KMS-11 (cell line): ENCODE measurements around the gene NOS3.

Experiments
- H2AFZ ChIP-seq: fragments of 200-600 bp; sonication (generic); 2 replicates; pipeline ENCODE4 v1.6.1; 2016; ENCODE audit warnings: antibody characterized with exemption, mixed run types, low read depth
- H3K27ac ChIP-seq: fragments of 200-600 bp; sonication (generic); 2 replicates; pipeline ENCODE4 v1.6.1; 2016; ENCODE audit warnings: mild to moderate bottlenecking, mixed run types
- H3K27me3 ChIP-seq: fragments of 200-600 bp; sonication (generic); 2 replicates; pipeline ENCODE4 v1.6.1; 2017; ENCODE audit warnings: mild to moderate bottlenecking, low read depth, mixed run types, moderate library complexity; ENCODE audit not compliant: insufficient read depth
- H3K36me3 ChIP-seq: fragments of 200-600 bp; sonication (generic); 2 replicates; pipeline ENCODE4 v1.6.1; 2017; ENCODE audit warnings: mild to moderate bottlenecking, mixed run types; ENCODE audit not compliant: insufficient read depth
- H3K4me1 ChIP-seq: fragments of 200-600 bp; sonication (generic); 2 replicates; pipeline ENCODE4 v1.6.1; 2016; ENCODE audit warnings: mild to moderate bottlenecking, low read depth, mixed run types; ENCODE audit not compliant: poor library complexity, severe bottlenecking
- H3K4me2 ChIP-seq: fragments of 200-600 bp; sonication (generic); 2 replicates; pipeline ENCODE4 v1.7.0; 2016; ENCODE audit warnings: mild to moderate bottlenecking, mixed run types
- H3K4me3 ChIP-seq: fragments of 200-600 bp; sonication (generic); IDR thresholded peaks from 2 replicates; pipeline ENCODE4 v1.6.1; 2017; ENCODE audit warnings: low read depth, low read length, mixed read lengths; ENCODE audit not compliant: insufficient read depth
- H3K79me2 ChIP-seq: fragments of 200-600 bp; sonication (generic); 2 replicates; pipeline ENCODE4 v1.6.1; 2016; ENCODE audit warnings: low read depth, mixed run types; ENCODE audit not compliant: insufficient read depth
- H3K9ac ChIP-seq: fragments of 200-600 bp; sonication (generic); 2 replicates; pipeline ENCODE4 v1.6.1; 2016; ENCODE audit warnings: mild to moderate bottlenecking, mixed run types
- H4K20me1 ChIP-seq: fragments of 200-600 bp; sonication (generic); 2 replicates; pipeline ENCODE4 v1.6.1; 2016; ENCODE audit warnings: mild to moderate bottlenecking, mixed run types; ENCODE audit not compliant: insufficient read depth
- TF ChIP-seq, protein P1 (sequence below): fragments of 200-600 bp; sonication (generic); conservative IDR thresholded peaks from 2 replicates; pipeline ENCODE4 v1.6.1; 2017; ENCODE audit warnings: low read depth, mild to moderate bottlenecking, antibody characterized with exemption, low read length, moderate library complexity, mixed read lengths

NOS3 gene

DNA sequence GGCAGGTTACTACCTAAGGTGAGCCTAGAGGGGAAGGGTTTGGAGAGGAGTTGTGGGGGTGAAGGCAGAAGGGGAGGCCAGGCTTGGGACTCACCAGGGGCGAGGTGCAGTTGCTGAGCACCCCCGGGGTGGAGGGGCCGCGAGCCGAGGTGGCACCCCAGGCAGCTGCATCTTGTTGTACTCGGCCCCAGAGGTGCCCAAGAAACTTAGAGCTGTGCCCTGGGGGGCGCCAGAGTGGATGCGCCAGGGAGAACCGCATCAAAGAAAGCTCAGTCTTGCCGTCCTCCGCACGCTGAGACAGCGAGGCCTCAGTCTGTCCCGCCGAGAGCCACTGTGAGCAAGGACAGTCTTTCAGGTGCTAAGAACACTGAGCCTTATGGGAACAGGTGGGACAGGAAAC lies 26.1 kb downstream of the NOS3 start:
- H3K4me3 ChIP-seq: no peak overlapping the region
- H3K27me3 ChIP-seq: peaks cover 24% of the 10 kb centered on the region
- H3K4me2 ChIP-seq: no peak overlapping the region
- no peaks in the 10 kb centered on the region for H3K36me3 ChIP-seq
- no peaks in the 10 kb centered on the region for H4K20me1 ChIP-seq
- H2AFZ ChIP-seq: no peak overlapping the region
- H3K4me1 ChIP-seq: peaks cover 18% of the 10 kb centered on the region
- H3K27ac ChIP-seq: no peak overlapping the region
- no peaks in the 10 kb centered on the region for H3K79me2 ChIP-seq
- TF ChIP-seq, protein P1, sequence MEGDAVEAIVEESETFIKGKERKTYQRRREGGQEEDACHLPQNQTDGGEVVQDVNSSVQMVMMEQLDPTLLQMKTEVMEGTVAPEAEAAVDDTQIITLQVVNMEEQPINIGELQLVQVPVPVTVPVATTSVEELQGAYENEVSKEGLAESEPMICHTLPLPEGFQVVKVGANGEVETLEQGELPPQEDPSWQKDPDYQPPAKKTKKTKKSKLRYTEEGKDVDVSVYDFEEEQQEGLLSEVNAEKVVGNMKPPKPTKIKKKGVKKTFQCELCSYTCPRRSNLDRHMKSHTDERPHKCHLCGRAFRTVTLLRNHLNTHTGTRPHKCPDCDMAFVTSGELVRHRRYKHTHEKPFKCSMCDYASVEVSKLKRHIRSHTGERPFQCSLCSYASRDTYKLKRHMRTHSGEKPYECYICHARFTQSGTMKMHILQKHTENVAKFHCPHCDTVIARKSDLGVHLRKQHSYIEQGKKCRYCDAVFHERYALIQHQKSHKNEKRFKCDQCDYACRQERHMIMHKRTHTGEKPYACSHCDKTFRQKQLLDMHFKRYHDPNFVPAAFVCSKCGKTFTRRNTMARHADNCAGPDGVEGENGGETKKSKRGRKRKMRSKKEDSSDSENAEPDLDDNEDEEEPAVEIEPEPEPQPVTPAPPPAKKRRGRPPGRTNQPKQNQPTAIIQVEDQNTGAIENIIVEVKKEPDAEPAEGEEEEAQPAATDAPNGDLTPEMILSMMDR: no peak
- H3K9ac ChIP-seq: no peak overlapping the region

DNA sequence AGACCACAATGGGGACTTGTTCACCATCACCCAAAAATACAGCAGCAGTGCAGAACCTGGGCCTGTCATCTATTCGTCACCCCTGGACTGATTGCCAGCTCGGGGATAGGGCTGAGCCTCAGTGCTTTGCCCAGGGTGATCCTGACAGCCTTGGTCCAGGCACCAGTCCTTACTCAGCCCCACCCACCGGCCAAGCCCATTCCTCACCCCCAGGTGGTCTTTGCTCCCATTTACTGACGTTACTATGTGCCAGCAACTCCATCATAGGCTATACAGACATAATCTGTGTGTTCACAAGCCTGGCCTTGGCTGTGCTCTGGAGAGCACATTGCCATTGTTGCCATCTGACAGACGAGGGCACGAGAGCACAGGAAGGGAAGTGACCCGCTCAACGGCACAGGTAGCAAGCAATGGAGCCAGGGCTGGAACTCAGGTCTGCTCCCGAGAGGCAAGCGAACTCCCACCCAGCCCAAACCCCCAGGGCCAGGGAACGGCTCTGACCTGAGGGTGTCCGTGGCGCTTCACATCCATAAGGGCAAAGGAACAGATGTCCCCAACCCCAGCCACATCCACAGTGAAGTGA lies 26.6 kb downstream of the NOS3 start:
- Histone ChIP-seq H3K9ac (no peak overlapping the region), H3K36me3 (no peaks in the 10 kb centered on the region), H4K20me1 (no peaks in the 10 kb centered on the region), H3K4me2 (peak overlapping the region; percentile 66; the same call in 1 of the 2 replicates), H3K79me2 (no peaks in the 10 kb centered on the region), H2AFZ (peak overlapping the region; percentile 76; the same call in 1 of the 2 replicates), H3K4me1 (peaks cover 18% of the 10 kb centered on the region), H3K27me3 (peaks cover 30% of the 10 kb centered on the region), H3K4me3 (no peak overlapping the region), H3K27ac (no peak overlapping the region)
- TF ChIP-seq, protein P1: no peak

DNA sequence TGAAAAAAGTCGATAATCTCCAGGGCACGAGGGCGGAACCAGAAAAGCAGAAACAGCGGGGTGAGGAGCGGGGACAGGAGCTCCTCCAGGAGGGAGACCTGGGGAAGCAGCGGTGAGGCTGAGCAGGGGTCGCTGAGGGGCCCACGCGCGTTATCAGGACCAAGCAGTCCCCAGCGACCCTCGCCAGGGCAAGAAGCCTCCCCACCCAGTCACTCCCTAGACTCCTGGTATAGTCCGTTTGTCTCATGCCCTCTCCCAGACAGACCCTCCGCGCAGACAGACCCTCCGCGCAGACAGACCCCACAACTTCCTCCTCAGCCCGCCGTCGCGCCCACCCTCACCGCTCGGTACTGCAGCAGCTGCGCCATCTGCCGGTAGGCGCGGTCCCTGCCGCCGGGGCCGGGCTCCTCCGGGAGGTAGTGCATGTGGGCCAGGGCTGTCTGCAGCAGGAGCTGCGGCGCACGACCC lies 27.2 kb downstream of the NOS3 start:
- no peaks in the 10 kb centered on the region for H4K20me1 ChIP-seq
- no peak overlapping the region for H3K27ac ChIP-seq
- H3K79me2 ChIP-seq: no peaks in the 10 kb centered on the region
- H2AFZ ChIP-seq: peak overlapping the region; percentile 76
- H3K9ac ChIP-seq: peak overlapping the region; percentile 33; the same call in 1 of the 2 replicates
- TF ChIP-seq, protein P1: peak; percentile 95
- H3K4me2 ChIP-seq: peak overlapping the region; percentile 66
- no peaks in the 10 kb centered on the region for H3K36me3 ChIP-seq
- peaks cover 30% of the 10 kb centered on the region for H3K27me3 ChIP-seq
- peaks cover 18% of the 10 kb centered on the region for H3K4me1 ChIP-seq
- no peak overlapping the region for H3K4me3 ChIP-seq

DNA sequence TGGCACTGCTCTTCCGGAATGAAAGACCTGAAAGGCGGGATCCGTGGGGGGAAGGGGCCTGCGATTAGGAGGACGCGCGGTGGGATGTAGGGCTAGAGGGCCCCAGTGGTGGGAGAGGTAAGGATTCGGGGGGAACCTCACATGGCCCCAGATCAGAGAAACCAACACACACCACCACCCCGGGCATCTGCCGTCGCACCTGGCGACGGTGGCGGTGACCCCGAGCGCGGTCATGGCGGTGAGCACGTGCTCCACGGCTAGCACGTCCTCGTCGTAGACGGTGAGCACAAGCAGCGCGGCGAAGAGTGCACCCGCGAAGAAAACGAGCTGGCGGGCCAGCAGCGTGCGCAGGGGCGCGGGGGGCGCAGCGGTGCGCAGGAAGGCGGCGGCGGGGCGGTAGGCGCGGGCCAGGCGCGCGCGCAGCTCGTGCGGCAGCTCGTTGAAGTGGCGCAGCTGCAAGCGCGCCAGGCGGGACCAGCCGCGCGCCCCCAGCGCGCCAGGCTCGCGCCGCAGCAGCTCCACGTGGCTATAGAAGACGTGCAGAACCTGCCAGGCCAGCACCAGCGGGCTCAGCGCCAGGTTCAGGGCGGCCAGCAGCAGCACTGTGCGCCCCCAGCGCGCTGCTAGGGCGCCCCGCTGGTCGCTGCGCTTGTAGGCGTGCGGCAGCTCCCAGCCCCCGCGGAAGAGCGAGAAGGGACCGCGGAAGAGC lies 27.8 kb downstream of the NOS3 start:
- TF ChIP-seq, protein P1: peak; percentile 30; the same call in 1 of the 2 replicates
- Histone ChIP-seq H3K27ac (no peak overlapping the region), H3K4me2 (peak overlapping the region; percentile 66)

More for the DNA sequence above, 27.8 kb downstream of the NOS3 start:
- peak overlapping the region; percentile 33; the same call in 1 of the 2 replicates for H3K9ac ChIP-seq
- H3K79me2 ChIP-seq: no peaks in the 10 kb centered on the region
- peaks cover 30% of the 10 kb centered on the region for H3K27me3 ChIP-seq
- peak overlapping the region; percentile 76 for H2AFZ ChIP-seq
- peaks cover 12% of the 10 kb centered on the region for H3K4me1 ChIP-seq
- H3K36me3 ChIP-seq: no peaks in the 10 kb centered on the region
- H3K4me3 ChIP-seq: no peak overlapping the region
- no peaks in the 10 kb centered on the region for H4K20me1 ChIP-seq
